Neuron (in vitro differentiated cells): Measurements from ENCODE around the gene MAP6D1.
"Not testable (repeated sequence)": the region's sequence is repeated elsewhere in the genome, so short reads cannot be mapped to it uniquely, and the experiment has no call there.

Experiments used
- H2AFZ ChIP-seq: one replicate; pipeline ENCODE4 v1.6.1; 2013; ENCODE audit warnings: low read depth, mild to moderate bottlenecking, inconsistent platforms, low read length, moderate library complexity
- H3K27me3 ChIP-seq: one replicate; pipeline ENCODE4 v1.6.1; 2013; ENCODE audit warnings: low read length; ENCODE audit not compliant: insufficient read depth
- H3K36me3 ChIP-seq: one replicate; pipeline ENCODE4 v1.6.1; 2013; ENCODE audit warnings: low read length; ENCODE audit not compliant: insufficient read depth
- H3K4me1 ChIP-seq: one replicate; pipeline ENCODE4 v1.6.1; 2013; ENCODE audit warnings: low read length; ENCODE audit not compliant: insufficient read depth
- H3K4me3 ChIP-seq: 2 replicates; pipeline ENCODE4 v1.5.1; 2013; ENCODE audit warnings: mild to moderate bottlenecking, low read length, moderate library complexity
- H3K9me3 ChIP-seq: one replicate; pipeline ENCODE4 v1.6.1; 2013; ENCODE audit warnings: low read length

The MAP6D1 gene

GRCh38 chr3:183781246-183781645, 44.1 kb downstream of the MAP6D1 start:
- Histone ChIP-seq H3K4me1 (no peaks in the 10 kb centered on the region), H3K4me3 (no peak overlapping the region), H3K27me3 (no peaks in the 10 kb centered on the region), H2AFZ (no peak overlapping the region), H3K9me3 (peaks cover 8% of the 10 kb centered on the region), H3K36me3 (peaks cover 84% of the 10 kb centered on the region)

GRCh38 chr3:183779896-183780465, 45.4 kb downstream of the MAP6D1 start:
- peaks cover 87% of the 10 kb centered on the region for H3K36me3 ChIP-seq
- peaks cover 8% of the 10 kb centered on the region for H3K9me3 ChIP-seq
- H3K4me3 ChIP-seq = no peak overlapping the region
- H2AFZ ChIP-seq = no peak overlapping the region
- H3K4me1 ChIP-seq = no peaks in the 10 kb centered on the region
- no peaks in the 10 kb centered on the region for H3K27me3 ChIP-seq

- peaks cover 89% of the 10 kb centered on the region for H3K36me3 ChIP-seq
- no peaks in the 10 kb centered on the region for H3K27me3 ChIP-seq
- no peak overlapping the region for H2AFZ ChIP-seq
- H3K4me3 ChIP-seq = no peak overlapping the region
- H3K4me1 ChIP-seq = no peaks in the 10 kb centered on the region
- peaks cover 4% of the 10 kb centered on the region for H3K9me3 ChIP-seq
Measured at GRCh38 chr3:183777016-183777618, 48.3 kb downstream of the MAP6D1 start.

- H3K27me3 ChIP-seq, H3K9me3 ChIP-seq, H2AFZ ChIP-seq, H3K4me3 ChIP-seq, H3K4me1 ChIP-seq: not testable (repeated sequence)
- peaks cover 89% of the 10 kb centered on the region for H3K36me3 ChIP-seq
Measured at GRCh38 chr3:183776451-183776850, 48.9 kb downstream of the MAP6D1 start.

- Histone ChIP-seq H3K4me1 (no peaks in the 10 kb centered on the region), H2AFZ (no peak overlapping the region), H3K4me3 (no peak overlapping the region), H3K36me3 (peaks cover 89% of the 10 kb centered on the region), H3K9me3 (peaks cover 4% of the 10 kb centered on the region), H3K27me3 (no peaks in the 10 kb centered on the region)
Measured at GRCh38 chr3:183775781-183776180, 49.6 kb downstream of the MAP6D1 start.

GRCh38 chr3:183774631-183775030, 50.7 kb downstream of the MAP6D1 start:
- Histone ChIP-seq H3K27me3 (no peaks in the 10 kb centered on the region), H3K4me3 (no peak overlapping the region), H2AFZ (no peak overlapping the region), H3K9me3 (peaks cover 2% of the 10 kb centered on the region), H3K36me3 (peaks cover 83% of the 10 kb centered on the region), H3K4me1 (no peaks in the 10 kb centered on the region)

GRCh38 chr3:183769453-183769852, 55.9 kb downstream of the MAP6D1 start:
- Histone ChIP-seq H2AFZ (no peak overlapping the region), H3K4me3 (no peak overlapping the region), H3K36me3 (peaks cover 57% of the 10 kb centered on the region)

GRCh38 chr3:183768114-183768513, 57.3 kb downstream of the MAP6D1 start:
- no peaks in the 10 kb centered on the region for H3K27me3 ChIP-seq
- H3K4me3 ChIP-seq = no peak overlapping the region
- no peaks in the 10 kb centered on the region for H3K4me1 ChIP-seq
- no peak overlapping the region for H2AFZ ChIP-seq
- peaks cover 50% of the 10 kb centered on the region for H3K36me3 ChIP-seq
- H3K9me3 ChIP-seq = no peaks in the 10 kb centered on the region

More at GRCh38 chr3:183769453-183769852, 55.9 kb downstream of the MAP6D1 start:
- H3K9me3 ChIP-seq = peaks cover 2% of the 10 kb centered on the region
- H3K4me1 ChIP-seq = no peaks in the 10 kb centered on the region
- H3K27me3 ChIP-seq = no peaks in the 10 kb centered on the region

- no peak overlapping the region for H2AFZ ChIP-seq
- no peaks in the 10 kb centered on the region for H3K4me1 ChIP-seq
- no peak overlapping the region for H3K4me3 ChIP-seq
- H3K36me3 ChIP-seq = peaks cover 46% of the 10 kb centered on the region
- no peaks in the 10 kb centered on the region for H3K27me3 ChIP-seq
- no peaks in the 10 kb centered on the region for H3K9me3 ChIP-seq
Measured at GRCh38 chr3:183766745-183767606, 58.4 kb downstream of the MAP6D1 start.

- Histone ChIP-seq H2AFZ (no peak overlapping the region), H3K4me1 (no peaks in the 10 kb centered on the region), H3K36me3 (peaks cover 51% of the 10 kb centered on the region), H3K4me3 (no peak overlapping the region), H3K9me3 (no peaks in the 10 kb centered on the region), H3K27me3 (no peaks in the 10 kb centered on the region)
Measured at GRCh38 chr3:183766107-183766506, 59.3 kb downstream of the MAP6D1 start.
